ENCODE measurements around the gene TMEM98.
"Not testable (repeated sequence)": the region's sequence is repeated elsewhere in the genome, so short reads cannot be mapped to it uniquely, and the experiment has no call there.

The TMEM98 gene

GRCh38 chr17:32936894-32937500, 9.0 kb downstream of the TMEM98 start:
- H3K36me3 Mint-ChIP-seq (ENCODE audit: insufficient read depth), result no peaks in the 10 kb centered on the region
- peaks cover 56% of the 10 kb centered on the region for H3K27me3 Mint-ChIP-seq
- DNase-seq (ENCODE audit: low spot score in 2 of 2) (peak; percentile 37 to 44), ATAC-seq (replicated peaks; ENCODE audit: extremely low read depth, poor library complexity, severe bottlenecking) (no peak)
- H3K4me1 Mint-ChIP-seq, result no peaks in the 10 kb centered on the region
- H3K9me3 Mint-ChIP-seq, result no peaks in the 10 kb centered on the region
- no peak overlapping the region for H3K27ac Mint-ChIP-seq (ENCODE audit: low read depth)
- H3K4me3 Mint-ChIP-seq, result no peak overlapping the region

DNA sequence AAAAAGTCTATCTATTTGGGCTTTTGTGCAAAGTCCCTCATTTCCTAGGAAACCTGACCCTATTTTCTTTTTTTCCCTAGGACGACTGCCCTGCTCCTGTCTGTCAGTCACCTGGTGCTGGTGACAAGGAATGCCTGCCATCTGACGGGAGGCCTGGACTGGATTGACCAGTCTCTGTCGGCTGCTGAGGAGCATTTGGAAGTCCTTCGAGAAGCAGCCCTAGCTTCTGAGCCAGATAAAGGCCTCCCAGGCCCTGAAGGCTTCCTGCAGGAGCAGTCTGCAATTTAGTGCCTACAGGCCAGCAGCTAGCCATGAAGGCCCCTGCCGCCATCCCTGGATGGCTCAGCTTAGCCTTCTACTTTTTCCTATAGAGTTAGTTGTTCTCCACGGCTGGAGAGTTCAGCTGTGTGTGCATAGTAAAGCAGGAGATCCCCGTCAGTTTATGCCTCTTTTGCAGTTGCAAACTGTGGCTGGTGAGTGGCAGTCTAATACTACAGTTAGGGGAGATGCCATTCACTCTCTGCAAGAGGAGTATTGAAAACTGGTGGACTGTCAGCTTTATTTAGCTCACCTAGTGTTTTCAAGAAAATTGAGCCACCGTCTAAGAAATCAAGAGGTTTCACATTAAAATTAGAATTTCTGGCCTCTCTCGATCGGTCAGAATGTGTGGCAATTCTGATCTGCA, 12.9 kb downstream of the TMEM98 start:
- Mint-ChIP-seq H3K4me3 (no peak overlapping the region), H3K9me3 (no peaks in the 10 kb centered on the region), H3K4me1 (no peaks in the 10 kb centered on the region), H3K27ac (ENCODE audit: low read depth) (no peak overlapping the region), H3K27me3 (peaks cover 20% of the 10 kb centered on the region), H3K36me3 (ENCODE audit: insufficient read depth) (no peaks in the 10 kb centered on the region)
- ATAC-seq (replicated peaks; ENCODE audit: extremely low read depth, poor library complexity, severe bottlenecking) (no peak), DNase-seq (ENCODE audit: low spot score in 2 of 2) (no peak)

DNA sequence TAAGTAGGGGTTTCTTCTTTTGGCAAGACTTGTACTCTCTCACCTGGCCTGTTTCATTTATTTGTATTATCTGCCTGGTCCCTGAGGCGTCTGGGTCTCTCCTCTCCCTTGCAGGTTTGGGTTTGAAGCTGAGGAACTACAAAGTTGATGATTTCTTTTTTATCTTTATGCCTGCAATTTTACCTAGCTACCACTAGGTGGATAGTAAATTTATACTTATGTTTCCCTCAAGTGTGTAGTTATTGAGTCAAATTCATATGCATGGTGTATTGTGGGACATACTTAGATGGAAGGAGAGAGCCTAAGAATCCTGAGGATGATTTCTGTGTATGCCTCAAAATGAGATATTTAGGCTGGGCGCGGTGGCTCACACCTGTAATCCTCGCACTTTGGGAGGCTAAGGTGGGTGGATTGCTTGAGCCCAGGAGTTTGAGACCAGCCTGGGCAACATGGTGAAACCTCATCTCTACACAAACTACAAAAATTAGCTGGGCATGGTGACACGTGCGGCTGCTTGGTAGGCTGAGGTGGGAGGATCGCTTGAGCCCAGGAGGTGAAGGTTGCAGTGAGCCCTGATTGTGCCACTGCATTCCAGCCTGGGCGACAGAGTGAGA, 13.6 kb downstream of the TMEM98 start:
- Mint-ChIP-seq H3K36me3 (ENCODE audit: insufficient read depth) (no peaks in the 10 kb centered on the region), H3K9me3 (no peaks in the 10 kb centered on the region), H3K27me3 (peaks cover 14% of the 10 kb centered on the region), H3K27ac (ENCODE audit: low read depth) (no peak overlapping the region), H3K4me1 (no peaks in the 10 kb centered on the region), H3K4me3 (no peak overlapping the region)
- ATAC-seq (replicated peaks; ENCODE audit: extremely low read depth, poor library complexity, severe bottlenecking) (no peak), DNase-seq (ENCODE audit: low spot score in 2 of 2) (no peak)

DNA sequence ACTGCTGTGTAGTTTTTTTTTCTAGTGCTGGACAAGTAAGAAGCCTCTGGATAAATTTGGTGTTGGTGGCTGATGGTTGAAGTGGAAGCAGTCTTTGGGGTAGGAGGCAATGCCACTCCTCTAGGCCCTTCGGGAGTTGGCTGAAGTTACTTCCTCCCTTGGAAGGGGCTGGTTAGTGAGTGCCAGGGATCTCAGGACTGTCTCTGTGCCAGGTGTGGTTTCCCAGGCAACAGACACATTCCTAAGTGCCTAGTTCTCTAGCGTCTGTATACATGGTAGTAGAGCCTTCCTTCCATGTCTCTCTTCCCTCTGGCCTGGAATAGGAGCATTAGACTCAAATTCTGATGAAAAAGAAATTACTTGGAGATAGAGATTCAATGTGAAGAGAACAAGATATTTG, 15.3 kb downstream of the TMEM98 start:
- ATAC-seq (replicated peaks; ENCODE audit: extremely low read depth, poor library complexity, severe bottlenecking) (no peak), DNase-seq (ENCODE audit: low spot score in 2 of 2) (no peak)
- Mint-ChIP-seq H3K27me3 (peaks cover 6% of the 10 kb centered on the region), H3K4me3 (no peak overlapping the region), H3K36me3 (ENCODE audit: insufficient read depth) (no peaks in the 10 kb centered on the region), H3K27ac (ENCODE audit: low read depth) (no peak overlapping the region), H3K9me3 (no peaks in the 10 kb centered on the region), H3K4me1 (no peaks in the 10 kb centered on the region)

DNA sequence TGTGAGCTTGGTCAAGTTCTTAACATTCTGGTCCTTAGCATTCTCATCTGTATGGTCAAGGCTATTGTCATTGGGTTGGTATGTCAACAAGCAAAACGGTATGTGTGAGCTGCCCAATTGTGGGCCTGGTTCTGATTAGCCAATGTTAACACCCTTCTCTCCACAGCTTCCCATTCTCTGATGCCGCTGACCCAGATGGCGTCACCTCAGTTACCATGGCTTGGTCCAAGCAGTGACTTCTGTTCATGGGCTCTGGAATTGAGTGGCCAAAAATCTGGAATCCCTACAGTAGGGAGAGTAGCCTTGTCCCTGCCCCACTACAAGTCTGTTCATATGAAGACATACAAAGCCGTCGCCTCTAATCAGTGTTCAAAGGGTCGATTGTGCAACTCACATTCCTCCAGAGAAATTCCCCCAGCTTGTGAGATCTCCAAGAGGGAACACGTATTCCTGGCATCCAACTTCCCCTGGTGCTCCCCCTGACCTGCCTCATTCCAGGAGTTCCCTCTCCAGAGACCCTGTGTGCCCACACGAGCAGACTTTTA, 15.8 kb downstream of the TMEM98 start:
- DNase-seq (ENCODE audit: low spot score in 2 of 2) (no peak), ATAC-seq (replicated peaks; ENCODE audit: extremely low read depth, poor library complexity, severe bottlenecking) (no peak)
- no peaks in the 10 kb centered on the region for H3K36me3 Mint-ChIP-seq (ENCODE audit: insufficient read depth)
- no peak overlapping the region for H3K4me3 Mint-ChIP-seq
- no peaks in the 10 kb centered on the region for H3K9me3 Mint-ChIP-seq
- H3K27me3 Mint-ChIP-seq, result peaks cover 7% of the 10 kb centered on the region
- no peak overlapping the region for H3K27ac Mint-ChIP-seq (ENCODE audit: low read depth)
- no peaks in the 10 kb centered on the region for H3K4me1 Mint-ChIP-seq

DNA sequence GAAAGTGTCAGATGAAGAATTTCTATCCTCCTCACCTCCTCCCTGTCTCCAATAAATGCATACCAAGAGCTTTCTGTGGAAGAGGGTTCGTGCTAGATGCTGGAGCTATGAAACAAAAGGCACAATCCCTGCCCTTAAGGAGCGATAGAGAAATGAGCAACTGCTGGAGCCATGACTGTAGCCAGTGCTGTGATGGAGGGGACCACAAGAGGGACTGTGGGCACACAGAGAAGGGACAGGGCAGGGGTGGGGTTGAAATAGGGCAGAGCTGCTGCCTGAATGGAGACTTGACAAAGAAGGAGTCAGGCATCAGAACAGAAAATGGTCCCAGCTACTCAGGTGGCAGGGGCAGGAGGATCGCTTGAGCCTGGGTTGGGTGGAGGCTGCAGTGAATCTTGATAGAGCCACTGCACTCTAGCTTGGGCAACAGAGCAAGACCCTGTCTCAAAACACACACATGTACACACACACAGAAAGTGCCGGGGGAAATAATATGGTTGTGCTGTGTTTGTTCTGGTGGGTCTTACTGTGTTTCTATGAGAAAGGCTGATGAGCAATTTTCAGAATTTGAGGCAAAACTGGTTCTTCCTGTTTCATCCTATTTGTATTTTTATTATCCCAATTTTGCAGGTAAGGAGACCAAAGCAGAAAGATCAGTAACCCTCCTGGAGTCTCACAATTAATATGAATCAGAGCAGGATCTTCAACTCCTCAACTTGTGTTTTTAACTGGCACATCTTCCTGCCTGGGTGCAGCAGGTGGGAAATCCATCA, 16.5 kb downstream of the TMEM98 start:
- no peak overlapping the region for H3K4me3 Mint-ChIP-seq
- peaks cover 12% of the 10 kb centered on the region for H3K27me3 Mint-ChIP-seq
- ATAC-seq (replicated peaks; ENCODE audit: extremely low read depth, poor library complexity, severe bottlenecking) (no peak), DNase-seq (ENCODE audit: low spot score in 2 of 2) (no peak)
- no peaks in the 10 kb centered on the region for H3K9me3 Mint-ChIP-seq
- H3K27ac Mint-ChIP-seq (ENCODE audit: low read depth), result no peak overlapping the region
- no peaks in the 10 kb centered on the region for H3K4me1 Mint-ChIP-seq
- no peaks in the 10 kb centered on the region for H3K36me3 Mint-ChIP-seq (ENCODE audit: insufficient read depth)

DNA sequence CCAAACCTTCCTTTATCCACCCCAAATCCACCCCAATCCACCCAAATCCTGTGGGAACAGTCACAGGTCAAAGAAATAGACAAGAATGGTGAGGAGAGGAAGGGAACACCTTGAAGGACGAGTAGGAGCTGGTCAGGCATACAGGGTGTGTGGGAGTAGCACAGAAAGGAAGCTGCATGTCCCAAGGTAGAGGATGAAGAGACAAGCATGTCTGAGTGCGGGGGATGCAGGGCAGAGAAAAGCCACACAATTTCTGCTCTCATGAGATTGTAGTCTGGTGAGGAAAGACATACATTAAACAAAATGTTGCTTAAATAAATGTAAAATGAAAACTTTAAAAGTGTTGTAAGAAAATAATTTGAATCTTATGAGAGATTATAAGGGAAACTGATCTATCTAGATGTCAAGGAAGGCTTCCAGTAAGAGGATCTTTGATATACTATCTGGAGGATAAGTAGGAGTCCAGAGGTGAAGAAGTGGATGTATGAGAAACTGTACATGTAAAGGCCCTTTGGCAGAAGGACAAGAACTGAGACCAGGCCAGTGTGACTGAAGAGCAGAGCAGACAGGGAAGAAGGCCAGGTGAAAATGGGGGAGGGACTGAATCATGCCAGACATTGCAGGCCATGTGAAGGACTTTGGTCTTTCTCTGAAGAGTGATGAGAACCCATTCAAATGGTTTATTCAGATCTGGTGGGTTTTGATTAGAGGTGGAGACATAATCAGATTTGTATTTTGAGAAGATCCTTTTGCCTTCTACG, 18.6 kb downstream of the TMEM98 start:
- no peaks in the 10 kb centered on the region for H3K36me3 Mint-ChIP-seq (ENCODE audit: insufficient read depth)

GRCh38 chr17:32947736-32948135, 19.8 kb downstream of the TMEM98 start:
- DNase-seq (ENCODE audit: low spot score in 2 of 2) (no peak), ATAC-seq (replicated peaks; ENCODE audit: extremely low read depth, poor library complexity, severe bottlenecking) (no peak)
- Mint-ChIP-seq H3K27ac (ENCODE audit: low read depth) (no peak overlapping the region), H3K9me3 (no peaks in the 10 kb centered on the region), H3K4me3 (no peak overlapping the region), H3K4me1 (no peaks in the 10 kb centered on the region), H3K36me3 (ENCODE audit: insufficient read depth) (no peaks in the 10 kb centered on the region), H3K27me3 (peaks cover 26% of the 10 kb centered on the region)

More for the DNA sequence above, 18.6 kb downstream of the TMEM98 start:
- Mint-ChIP-seq H3K4me3 (no peak overlapping the region), H3K27me3 (peaks cover 14% of the 10 kb centered on the region), H3K4me1 (no peaks in the 10 kb centered on the region), H3K27ac (ENCODE audit: low read depth) (no peak overlapping the region), H3K9me3 (no peaks in the 10 kb centered on the region)
- ATAC-seq (replicated peaks; ENCODE audit: extremely low read depth, poor library complexity, severe bottlenecking) (no peak), DNase-seq (ENCODE audit: low spot score in 2 of 2) (no peak)

DNA sequence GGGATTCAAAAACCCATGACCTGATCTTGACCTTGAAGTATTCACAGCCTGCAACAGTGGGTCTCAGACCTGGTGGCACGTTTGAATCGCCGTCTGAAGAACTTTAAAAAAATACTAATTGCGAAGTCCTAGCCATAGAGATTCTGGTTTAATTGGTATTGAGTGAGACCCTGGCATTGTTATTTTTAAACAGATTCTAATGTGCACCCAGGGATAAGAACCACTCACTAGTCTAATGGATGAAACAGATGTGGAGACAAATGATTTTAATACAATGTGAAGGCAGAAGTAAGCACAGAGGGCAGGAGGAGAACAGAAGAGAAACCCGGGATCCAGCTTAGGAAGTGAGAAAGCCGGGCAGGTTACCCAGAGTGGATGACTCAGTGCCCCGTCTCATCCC, 21.2 kb downstream of the TMEM98 start:
- Mint-ChIP-seq H3K4me3 (no peak overlapping the region), H3K36me3 (ENCODE audit: insufficient read depth) (no peaks in the 10 kb centered on the region), H3K27me3 (peaks cover 29% of the 10 kb centered on the region), H3K27ac (ENCODE audit: low read depth) (no peak overlapping the region), H3K9me3 (no peaks in the 10 kb centered on the region), H3K4me1 (no peaks in the 10 kb centered on the region)
- ATAC-seq (replicated peaks; ENCODE audit: extremely low read depth, poor library complexity, severe bottlenecking) (no peak), DNase-seq (ENCODE audit: low spot score in 2 of 2) (no peak)

DNA sequence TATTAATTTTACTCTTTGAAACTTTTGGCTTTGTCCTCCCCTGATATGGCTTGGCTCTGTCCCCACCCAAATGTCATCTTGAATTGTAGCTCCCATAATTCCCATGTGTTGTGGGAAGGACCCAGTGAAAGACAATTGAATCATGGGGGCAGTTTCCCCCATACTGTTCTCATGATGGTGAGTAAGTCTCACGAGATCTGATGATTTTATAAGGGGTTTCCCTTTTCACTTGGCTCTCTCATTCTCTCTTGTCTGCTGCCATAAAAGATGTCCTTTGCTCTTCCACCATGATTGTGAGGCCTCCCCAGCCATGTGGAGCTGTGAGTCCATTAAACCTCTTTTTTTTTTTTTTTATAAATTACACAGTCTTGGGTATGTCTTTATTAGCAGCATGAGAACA, 24.5 kb downstream of the TMEM98 start:
- DNase-seq (ENCODE audit: low spot score in 2 of 2); H3K36me3 Mint-ChIP-seq (ENCODE audit: insufficient read depth); H3K9me3 Mint-ChIP-seq; ATAC-seq (replicated peaks; ENCODE audit: extremely low read depth, poor library complexity, severe bottlenecking); H3K4me3 Mint-ChIP-seq; H3K27ac Mint-ChIP-seq (ENCODE audit: low read depth); H3K4me1 Mint-ChIP-seq: not testable (repeated sequence)
- H3K27me3 Mint-ChIP-seq, result peaks cover 42% of the 10 kb centered on the region

DNA sequence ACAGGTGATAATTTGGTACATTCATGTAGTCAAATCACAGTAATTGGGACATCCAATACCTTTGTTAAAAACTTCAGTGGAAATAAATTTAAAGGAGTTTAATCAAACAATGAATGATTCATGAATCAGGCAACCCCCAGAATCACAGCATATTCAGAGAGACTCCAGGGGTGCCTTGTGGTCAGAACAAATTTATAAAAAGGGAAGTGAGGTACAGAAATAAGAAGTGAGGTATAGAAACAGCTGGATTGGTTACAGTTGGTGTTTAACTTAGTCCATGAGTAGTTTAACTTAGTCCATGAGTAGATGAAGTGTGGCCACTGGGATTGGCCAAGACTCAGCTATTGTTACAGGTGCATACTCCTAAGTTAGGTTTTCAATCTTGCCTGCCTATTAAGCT, 25.1 kb downstream of the TMEM98 start:
- H3K9me3 Mint-ChIP-seq, result no peaks in the 10 kb centered on the region
- ATAC-seq (replicated peaks; ENCODE audit: extremely low read depth, poor library complexity, severe bottlenecking) (no peak), DNase-seq (ENCODE audit: low spot score in 2 of 2) (no peak)
- H3K27ac Mint-ChIP-seq (ENCODE audit: low read depth), result no peak overlapping the region
- H3K4me1 Mint-ChIP-seq, result no peaks in the 10 kb centered on the region
- H3K36me3 Mint-ChIP-seq (ENCODE audit: insufficient read depth), result no peaks in the 10 kb centered on the region
- H3K27me3 Mint-ChIP-seq, result peaks cover 42% of the 10 kb centered on the region
- no peak overlapping the region for H3K4me3 Mint-ChIP-seq

DNA sequence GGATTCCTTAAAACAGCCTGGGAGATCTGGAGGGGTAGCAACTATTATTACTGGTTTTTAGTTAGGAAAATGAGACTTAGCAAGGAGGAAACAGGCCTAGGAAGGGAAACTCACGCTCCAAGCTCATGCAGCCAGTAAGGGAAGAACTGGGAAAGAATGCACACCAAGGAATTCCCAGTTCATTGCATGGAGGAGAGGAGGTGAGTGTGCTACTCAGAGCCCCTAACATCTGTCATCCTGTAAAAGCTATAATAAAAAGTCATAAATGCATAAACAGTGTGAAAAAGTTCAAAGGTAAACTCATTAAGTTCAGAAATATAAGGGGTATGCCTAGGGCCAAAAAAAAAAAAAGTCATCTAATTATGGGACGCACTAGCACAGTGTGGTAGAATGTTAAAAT, 25.9 kb downstream of the TMEM98 start:
- peaks cover 34% of the 10 kb centered on the region for H3K27me3 Mint-ChIP-seq
- H3K4me3 Mint-ChIP-seq, result no peak overlapping the region
- H3K9me3 Mint-ChIP-seq, result no peaks in the 10 kb centered on the region
- no peaks in the 10 kb centered on the region for H3K4me1 Mint-ChIP-seq
- no peak overlapping the region for H3K27ac Mint-ChIP-seq (ENCODE audit: low read depth)
- ATAC-seq (replicated peaks; ENCODE audit: extremely low read depth, poor library complexity, severe bottlenecking) (no peak), DNase-seq (ENCODE audit: low spot score in 2 of 2) (no peak)
- H3K36me3 Mint-ChIP-seq (ENCODE audit: insufficient read depth), result no peaks in the 10 kb centered on the region
